Keratinocyte (primary cell): ENCODE data around the gene SCD5. TPM values are rescaled to one million over a fixed set of nuclear protein-coding genes. Genes with fewer than 3 reads are reported as not detected.

ENCODE experiments used
- DNase-seq: peaks from one replicate; pipeline ENCODE4 v3.0.0-alpha.2; 2011; ENCODE audit warnings: low read depth, missing footprints, low spot score
- FAIRE-seq: peaks from 2 replicates; lab custom pipeline; 2011; peaks lifted over from hg19 to GRCh38; lab: Jason Lieb, UNC
- H2AFZ ChIP-seq: 2 replicates; pipeline ENCODE4 v1.6.0; 2012; ENCODE audit warnings: low read length, control low read depth, inconsistent platforms; ENCODE audit not compliant: control insufficient read depth
- H3K27ac ChIP-seq: 2 replicates; pipeline ENCODE4 v1.5.1; 2011; ENCODE audit warnings: low read length; ENCODE audit not compliant: control insufficient read depth, insufficient read depth
- H3K27me3 ChIP-seq: 3 replicates; pipeline ENCODE4 v1.6.0; 2011; ENCODE audit warnings: low read length; ENCODE audit not compliant: control insufficient read depth, insufficient read depth; ENCODE audit errors: extremely low read depth
- H3K36me3 ChIP-seq, 2 experiments: 2 replicates in 1 of 2; 3 replicates in 1 of 2; pipeline ENCODE4 v1.5.1; 2011; ENCODE audit warnings: low read length in 2 of 2, mild to moderate bottlenecking in 1 of 2; ENCODE audit not compliant: control insufficient read depth in 2 of 2, insufficient read depth in 2 of 2; ENCODE audit errors: extremely low read depth in 1 of 2
- H3K4me1 ChIP-seq: 3 replicates; pipeline ENCODE4 v1.5.1; 2011; ENCODE audit warnings: low read length; ENCODE audit not compliant: control insufficient read depth, insufficient read depth; ENCODE audit errors: extremely low read depth
- H3K4me2 ChIP-seq: 3 replicates; pipeline ENCODE4 v1.6.0; 2011; ENCODE audit warnings: low read depth, low read length; ENCODE audit not compliant: control insufficient read depth, insufficient read depth; ENCODE audit errors: extremely low read depth
- H3K4me3 ChIP-seq, 3 experiments: fragments of 200-600 bp in 1 of 3; sonication (generic) in 1 of 3; 2 replicates in 2 of 3; 3 replicates in 1 of 3; pipeline ENCODE4 v1.5.1; 2011 to 2016; ENCODE audit warnings: low read length in 3 of 3, mild to moderate bottlenecking in 3 of 3, control low read depth in 2 of 3, inconsistent platforms in 1 of 3, low read depth in 1 of 3, mixed read lengths in 1 of 3, mixed run types in 1 of 3, moderate library complexity in 1 of 3; ENCODE audit not compliant: control insufficient read depth in 2 of 3, insufficient read depth in 2 of 3; ENCODE audit errors: extremely low read depth in 1 of 3
- H3K79me2 ChIP-seq: 2 replicates; pipeline ENCODE4 v1.6.0; 2012; ENCODE audit warnings: low read length; ENCODE audit not compliant: control insufficient read depth, insufficient read depth
- H3K9ac ChIP-seq: 3 replicates; pipeline ENCODE4 v1.6.0; 2011; ENCODE audit warnings: low read length; ENCODE audit not compliant: control insufficient read depth, insufficient read depth; ENCODE audit errors: extremely low read depth
- H3K9me1 ChIP-seq: 3 replicates; pipeline ENCODE4 v1.6.0; 2011; ENCODE audit warnings: low read length; ENCODE audit not compliant: control insufficient read depth, insufficient read depth; ENCODE audit errors: extremely low read depth
- H3K9me3 ChIP-seq: 2 replicates; pipeline ENCODE4 v1.5.1; 2012; ENCODE audit warnings: low read depth, low read length; ENCODE audit not compliant: control insufficient read depth
- H4K20me1 ChIP-seq: 3 replicates; pipeline ENCODE4 v1.6.0; 2011; ENCODE audit warnings: low read length; ENCODE audit not compliant: control insufficient read depth, insufficient read depth; ENCODE audit errors: extremely low read depth
- CTCF ChIP-seq, 3 experiments: IDR thresholded peaks in 1 of 3; conservative IDR thresholded peaks in 1 of 3; optimal IDR thresholded peaks in 1 of 3; 2 replicates in 2 of 3; 3 replicates in 1 of 3; pipeline versions ENCODE3 to v1.5.1; 2011; ENCODE audit warnings: low read length in 3 of 3, mild to moderate bottlenecking in 3 of 3, moderate library complexity in 2 of 3, control low read depth in 1 of 3, inconsistent platforms in 1 of 3; ENCODE audit not compliant: insufficient read depth in 2 of 3; ENCODE audit errors: extremely low read depth in 1 of 3
- EZH2 ChIP-seq: IDR thresholded peaks from one replicate; pipeline ENCODE4 v1.6.1; 2012; ENCODE audit warnings: inconsistent platforms, mild to moderate bottlenecking, low read length, moderate library complexity
- dilution Hi-C: fragments of 300-500 bp; cut with MboI; formaldehyde crosslinking; loops from one replicate; pipeline ENCODE4 v1.7.0; 2020; ENCODE audit warnings: low sequenced_read_pairs; ENCODE audit not compliant: extremely low pct_ligation_motif_present
- polyA plus RNA-seq, 5 experiments: library from polyadenylated mRNA; depleted of rRNA in 3 of 5; stranded (reverse) in 3 of 5; stranded (forward) in 1 of 5; unstranded in 1 of 5; fragments of >200 nt; gene quantifications; 1 replicate in 1 of 5; 2 replicates in 3 of 5; 3 replicates in 1 of 5; pipeline versions ENCODE4 v1.2.1 to v1.2.3, GENCODE V29; 2011 to 2012; ENCODE audit warnings: missing spikeins in 2 of 5, low read depth in 1 of 5, low replicate concordance in 1 of 5

The SCD5 gene
- polyA plus RNA-seq, 1 donor (not counting 4 experiments of a cell fraction or from before 2014, with no cell fraction given): 39.4 TPM

GRCh38 chr4:82594456-82594855 lies 204.1 kb downstream of the SCD5 start:
- Histone ChIP-seq H3K36me3 (no peaks in the 10 kb centered on the region), H3K9me3 (no peaks in the 10 kb centered on the region), H3K79me2 (no peaks in the 10 kb centered on the region), H3K27me3 (no peaks in the 10 kb centered on the region), H3K4me3 (no peak overlapping the region), H3K9me1 (no peaks in the 10 kb centered on the region), H3K9ac (no peak overlapping the region), H3K27ac (no peak overlapping the region), H2AFZ (no peak overlapping the region), H4K20me1 (no peaks in the 10 kb centered on the region), H3K4me2 (no peak overlapping the region), H3K4me1 (no peaks in the 10 kb centered on the region)
- TF ChIP-seq EZH2: no peak
- no peak for TF ChIP-seq CTCF (optimal IDR thresholded peaks at IDR 0.05 in 1 of 3, IDR thresholded peaks at IDR 0.05 in 1 of 3, conservative IDR thresholded peaks at IDR 0.05 in 1 of 3; ENCODE audit: extremely low read depth in 1 of 3, insufficient read depth in 2 of 3, low read length in 3 of 3)
- no peak for DNase-seq
- FAIRE-seq: no peak
- dilution Hi-C loops: no loop called here

- no peaks in the 10 kb centered on the region for H3K4me1 ChIP-seq
- no peaks in the 10 kb centered on the region for H3K9me3 ChIP-seq
- H3K27ac ChIP-seq: no peak overlapping the region
- DNase-seq (no peak), FAIRE-seq (no peak)
- no peaks in the 10 kb centered on the region for H3K27me3 ChIP-seq
- no peaks in the 10 kb centered on the region for H3K36me3 ChIP-seq
- no peaks in the 10 kb centered on the region for H3K9me1 ChIP-seq
- no peak overlapping the region for H2AFZ ChIP-seq
- no peaks in the 10 kb centered on the region for H4K20me1 ChIP-seq
- no peak overlapping the region for H3K4me2 ChIP-seq
- dilution Hi-C loops: no loop called here
- TF ChIP-seq EZH2: no peak
- no peak for TF ChIP-seq CTCF (optimal IDR thresholded peaks at IDR 0.05 in 1 of 3, IDR thresholded peaks at IDR 0.05 in 1 of 3, conservative IDR thresholded peaks at IDR 0.05 in 1 of 3; ENCODE audit: extremely low read depth in 1 of 3, insufficient read depth in 2 of 3, low read length in 3 of 3)
- no peaks in the 10 kb centered on the region for H3K79me2 ChIP-seq
- no peak overlapping the region for H3K9ac ChIP-seq
- no peak overlapping the region for H3K4me3 ChIP-seq
These were observed 205.2 kb downstream of the SCD5 start for GRCh38 chr4:82593411-82593810.
